Measurements from ENCODE around the gene MEX3C. TPM values are rescaled to one million over a fixed set of nuclear protein-coding genes. Genes with fewer than 3 reads are reported as not detected.

The MEX3C gene
- total and polyA plus RNA-seq, 9 donors = 18.1 to 47.4 (median 33.0) TPM

DNA sequence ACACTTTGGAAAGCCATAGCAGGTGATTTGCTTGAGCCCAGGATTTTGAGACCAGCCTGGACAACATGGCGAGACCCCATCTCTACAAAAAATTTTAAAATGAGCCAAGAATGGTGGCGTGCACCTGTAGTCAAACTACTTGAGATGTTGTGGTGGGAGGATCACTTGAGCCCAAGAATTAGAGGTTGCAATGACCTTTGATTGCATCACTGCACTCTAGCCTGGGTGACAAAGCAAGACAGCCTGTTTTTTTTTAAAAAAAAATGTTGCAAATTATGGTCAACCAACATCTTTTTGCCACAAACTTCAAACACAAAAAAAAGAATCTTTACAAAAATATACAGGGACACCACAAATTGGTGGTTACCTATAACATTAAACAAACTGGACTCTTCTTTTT is 40.3 kb downstream of the MEX3C start:
- H3K9me3 ChIP-seq = no peaks in the 10 kb centered on the region
- H3K27ac ChIP-seq = no peak overlapping the region
- intact Hi-C loops (cut with DNase I) = no loop called here
- H3K4me1 ChIP-seq (ENCODE audit: insufficient read depth) = peaks cover 2% of the 10 kb centered on the region
- 97 to 99% (median 98%) methylated on average over 2 of the region's 2 CpGs for WGBS, 3 donors
- no peaks in the 10 kb centered on the region for H3K36me3 ChIP-seq
- no peak for DNase-seq
- no peaks in the 10 kb centered on the region for H3K27me3 ChIP-seq
- TF ChIP-seq, protein P1, sequence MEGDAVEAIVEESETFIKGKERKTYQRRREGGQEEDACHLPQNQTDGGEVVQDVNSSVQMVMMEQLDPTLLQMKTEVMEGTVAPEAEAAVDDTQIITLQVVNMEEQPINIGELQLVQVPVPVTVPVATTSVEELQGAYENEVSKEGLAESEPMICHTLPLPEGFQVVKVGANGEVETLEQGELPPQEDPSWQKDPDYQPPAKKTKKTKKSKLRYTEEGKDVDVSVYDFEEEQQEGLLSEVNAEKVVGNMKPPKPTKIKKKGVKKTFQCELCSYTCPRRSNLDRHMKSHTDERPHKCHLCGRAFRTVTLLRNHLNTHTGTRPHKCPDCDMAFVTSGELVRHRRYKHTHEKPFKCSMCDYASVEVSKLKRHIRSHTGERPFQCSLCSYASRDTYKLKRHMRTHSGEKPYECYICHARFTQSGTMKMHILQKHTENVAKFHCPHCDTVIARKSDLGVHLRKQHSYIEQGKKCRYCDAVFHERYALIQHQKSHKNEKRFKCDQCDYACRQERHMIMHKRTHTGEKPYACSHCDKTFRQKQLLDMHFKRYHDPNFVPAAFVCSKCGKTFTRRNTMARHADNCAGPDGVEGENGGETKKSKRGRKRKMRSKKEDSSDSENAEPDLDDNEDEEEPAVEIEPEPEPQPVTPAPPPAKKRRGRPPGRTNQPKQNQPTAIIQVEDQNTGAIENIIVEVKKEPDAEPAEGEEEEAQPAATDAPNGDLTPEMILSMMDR (IDR thresholded peaks at IDR 0.05) = no peak
- TF ChIP-seq POLR2A (IDR thresholded peaks at IDR 0.05) (no peak), EP300 (IDR thresholded peaks at IDR 0.05) (no peak)
- H3K4me3 ChIP-seq = no peak overlapping the region

DNA sequence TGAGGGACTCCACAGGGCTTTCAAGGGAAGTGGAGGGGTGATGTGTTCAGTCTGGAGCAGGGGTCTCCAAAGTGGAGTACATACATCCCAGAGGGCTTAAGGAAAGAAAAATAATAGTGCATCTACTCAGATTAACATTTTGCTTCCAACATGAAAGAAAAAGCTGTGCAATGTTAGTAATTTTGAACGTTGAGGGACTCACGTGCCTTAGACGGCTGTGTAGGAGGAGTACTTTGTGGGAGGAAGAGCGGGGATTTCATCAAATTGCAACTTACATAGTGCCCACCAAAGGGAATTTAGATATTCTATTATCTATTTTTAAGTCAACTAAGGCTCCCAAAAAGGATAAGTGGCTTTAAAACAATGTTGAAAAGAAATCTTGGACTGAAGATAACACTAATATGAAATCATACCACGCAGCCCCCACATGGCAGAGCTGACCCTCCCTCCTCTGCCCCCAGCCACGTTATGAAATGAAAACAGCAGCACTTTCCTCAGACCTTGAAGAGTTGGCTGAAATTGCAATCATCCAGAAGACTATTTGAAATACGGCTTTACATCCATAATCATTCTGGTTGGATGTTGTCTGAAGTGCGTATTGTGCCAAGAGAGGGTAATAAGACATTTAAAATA is 42.9 kb downstream of the MEX3C start:
- H3K4me3 ChIP-seq = no peak overlapping the region
- no peaks in the 10 kb centered on the region for H3K27me3 ChIP-seq
- no peaks in the 10 kb centered on the region for H3K36me3 ChIP-seq
- DNase-seq = no peak
- intact Hi-C loops (cut with DNase I) = no loop called here
- WGBS, 3 donors = 4 to 13% (median 9%) methylated on average over 8 of the region's 8 CpGs
- no peaks in the 10 kb centered on the region for H3K9me3 ChIP-seq
- H3K4me1 ChIP-seq (ENCODE audit: insufficient read depth) = peaks cover 2% of the 10 kb centered on the region
- no peak overlapping the region for H3K27ac ChIP-seq
- TF ChIP-seq POLR2A (IDR thresholded peaks at IDR 0.05) (no peak), EP300 (IDR thresholded peaks at IDR 0.05) (no peak)
- TF ChIP-seq, protein P1 (IDR thresholded peaks at IDR 0.05) = no peak

DNA sequence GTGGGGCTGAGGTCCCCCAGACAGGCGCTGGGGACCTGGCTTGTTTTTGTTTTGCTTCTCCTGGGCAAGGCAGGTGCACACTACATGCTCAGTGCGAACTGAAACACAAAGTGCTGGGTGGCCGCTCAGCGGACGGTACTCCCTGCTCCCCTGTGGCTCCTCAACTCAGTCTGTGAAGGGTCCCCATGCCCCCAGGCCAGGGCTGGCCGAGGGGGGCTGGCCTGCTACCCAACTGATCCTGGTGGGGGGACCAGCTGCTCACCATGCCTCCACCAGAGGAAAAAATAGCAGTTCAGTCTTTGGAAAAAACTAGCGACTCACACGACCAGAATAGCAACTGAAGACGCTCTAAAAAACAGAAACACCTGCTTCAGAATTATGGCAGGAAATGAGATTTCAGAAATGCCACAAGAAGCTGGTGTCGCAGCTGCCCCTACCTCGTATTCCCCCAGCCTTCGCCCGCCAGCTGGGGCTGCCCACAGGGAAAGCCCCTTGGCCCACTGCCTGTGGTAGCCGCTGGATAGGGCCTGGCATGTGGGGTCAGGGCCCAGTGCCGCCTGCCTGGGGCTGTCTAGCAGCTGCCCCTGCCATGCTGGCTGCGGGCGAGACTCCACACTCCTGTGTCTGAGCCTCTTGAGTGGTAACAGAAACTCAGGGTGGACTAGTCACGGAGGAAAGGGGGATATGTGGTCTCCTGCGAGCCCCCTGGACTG is 43.7 kb downstream of the MEX3C start:
- 57 to 67% (median 59%) methylated on average over 19 of the region's 19 CpGs for WGBS, 3 donors
- DNase-seq = no peak

DNA sequence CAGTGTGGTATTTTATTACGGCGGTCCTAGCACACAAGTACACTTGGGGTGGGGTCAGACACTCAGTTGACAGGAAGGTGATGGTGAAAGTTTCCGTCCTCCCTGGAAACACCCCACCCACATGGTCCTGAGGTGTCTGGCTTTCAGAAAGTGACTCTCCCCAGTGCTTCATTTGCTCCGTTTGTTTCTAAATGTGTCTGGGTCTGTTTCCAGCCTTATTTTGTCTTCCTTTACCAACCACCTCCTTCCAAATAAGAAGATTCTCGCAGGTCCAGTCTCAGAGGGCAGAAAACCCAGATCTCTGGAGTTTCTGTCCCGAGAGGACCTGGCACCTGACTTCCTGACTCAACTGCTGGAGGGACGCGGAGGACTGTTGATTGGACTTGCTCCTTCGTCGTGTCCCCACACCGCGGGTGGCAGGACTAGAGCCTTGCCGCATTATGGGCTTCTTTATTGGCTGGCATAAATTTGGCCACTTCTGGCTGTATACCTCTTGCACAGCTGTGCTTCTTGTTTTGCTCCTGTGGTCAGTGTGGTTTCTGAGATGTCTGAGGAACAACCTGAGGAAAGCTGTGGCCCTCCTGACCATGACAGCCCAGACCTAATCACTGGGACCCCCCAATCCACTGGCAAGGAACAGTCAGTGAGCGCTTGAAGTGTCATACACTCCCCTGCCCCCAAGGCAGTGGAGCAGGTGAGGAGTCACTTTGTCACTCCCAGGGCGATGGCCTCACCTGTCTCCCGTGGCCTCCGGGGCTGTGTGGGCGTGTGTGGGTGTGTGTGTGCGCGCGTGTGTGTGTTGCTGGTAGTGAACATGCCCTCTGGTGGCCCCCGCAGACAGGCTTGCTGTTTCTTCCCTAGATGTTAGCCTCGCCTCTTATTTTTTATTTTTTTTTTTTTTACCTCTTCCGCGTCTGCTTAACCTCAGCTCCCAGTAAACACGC is 45.6 kb downstream of the MEX3C start:
- H3K27ac ChIP-seq = no peak overlapping the region
- no peaks in the 10 kb centered on the region for H3K36me3 ChIP-seq
- H3K9me3 ChIP-seq = no peaks in the 10 kb centered on the region
- peaks cover 2% of the 10 kb centered on the region for H3K4me1 ChIP-seq (ENCODE audit: insufficient read depth)
- DNase-seq = no peak
- 88 to 91% (median 90%) methylated on average over 26 of the region's 26 CpGs for WGBS, 3 donors
- intact Hi-C loops (cut with DNase I) = no loop called here
- H3K27me3 ChIP-seq = no peaks in the 10 kb centered on the region
- no peak overlapping the region for H3K4me3 ChIP-seq
- TF ChIP-seq POLR2A (IDR thresholded peaks at IDR 0.05) (no peak), EP300 (IDR thresholded peaks at IDR 0.05) (no peak)
- TF ChIP-seq, protein P1 (IDR thresholded peaks at IDR 0.05) = no peak

More for the DNA sequence above, 43.7 kb downstream of the MEX3C start:
- Histone ChIP-seq H3K4me1 (ENCODE audit: insufficient read depth) (peaks cover 2% of the 10 kb centered on the region), H3K4me3 (no peak overlapping the region), H3K27ac (no peak overlapping the region), H3K9me3 (no peaks in the 10 kb centered on the region), H3K36me3 (no peaks in the 10 kb centered on the region), H3K27me3 (no peaks in the 10 kb centered on the region)
- TF ChIP-seq, protein P1 (IDR thresholded peaks at IDR 0.05) = no peak
- no peak for TF ChIP-seq EP300 (IDR thresholded peaks at IDR 0.05)
- no peak for TF ChIP-seq POLR2A (IDR thresholded peaks at IDR 0.05)
- intact Hi-C loops (cut with DNase I) = no loop called here
